Type B pancreatic cell (in vitro differentiated cells): ENCODE data around the gene FIZ1. TPM values are rescaled to one million over a fixed set of nuclear protein-coding genes. Genes with fewer than 3 reads are reported as not detected.

Experiments used
- DNase-seq: peaks from one replicate; pipeline ENCODE4 v3.0.0; 2021; ENCODE audit warnings: mixed read lengths; ENCODE audit not compliant: unreplicated experiment; ENCODE audit errors: extremely low spot score
- H3K27ac Mint-ChIP-seq: 2 replicates; pipeline ENCODE4 v1.8.0; 2021; ENCODE audit warnings: mild to moderate bottlenecking, mixed read lengths
- H3K27me3 Mint-ChIP-seq: 2 replicates; pipeline ENCODE4 v1.8.0; 2021; ENCODE audit warnings: mixed read lengths
- H3K36me3 Mint-ChIP-seq: 2 replicates; pipeline ENCODE4 v1.8.0; 2021; ENCODE audit warnings: mixed read lengths
- H3K4me1 Mint-ChIP-seq: one replicate; pipeline ENCODE4 v1.8.0; 2021; ENCODE audit warnings: mixed read lengths; ENCODE audit not compliant: unreplicated experiment
- H3K4me3 Mint-ChIP-seq: 2 replicates; pipeline ENCODE4 v1.8.0; 2021; ENCODE audit warnings: mild to moderate bottlenecking, mixed read lengths
- H3K9me3 Mint-ChIP-seq: 2 replicates; pipeline ENCODE4 v1.8.0; 2021; ENCODE audit warnings: mixed read lengths
- total RNA-seq: library from RNA; stranded (reverse); gene quantifications from 2 replicates; pipeline ENCODE4 v1.2.1, GENCODE V29; 2021; ENCODE audit warnings: low replicate concordance
- TF ChIP-seq, protein P1 (sequence below): fragments of 200-600 bp; sonication (generic); conservative IDR thresholded peaks from 2 replicates; pipeline ENCODE4 v1.5.0; 2021; ENCODE audit warnings: antibody characterized with exemption, mild to moderate bottlenecking

The FIZ1 gene
- total RNA-seq, 1 donor from 2014 or later: 22.4 TPM

DNA sequence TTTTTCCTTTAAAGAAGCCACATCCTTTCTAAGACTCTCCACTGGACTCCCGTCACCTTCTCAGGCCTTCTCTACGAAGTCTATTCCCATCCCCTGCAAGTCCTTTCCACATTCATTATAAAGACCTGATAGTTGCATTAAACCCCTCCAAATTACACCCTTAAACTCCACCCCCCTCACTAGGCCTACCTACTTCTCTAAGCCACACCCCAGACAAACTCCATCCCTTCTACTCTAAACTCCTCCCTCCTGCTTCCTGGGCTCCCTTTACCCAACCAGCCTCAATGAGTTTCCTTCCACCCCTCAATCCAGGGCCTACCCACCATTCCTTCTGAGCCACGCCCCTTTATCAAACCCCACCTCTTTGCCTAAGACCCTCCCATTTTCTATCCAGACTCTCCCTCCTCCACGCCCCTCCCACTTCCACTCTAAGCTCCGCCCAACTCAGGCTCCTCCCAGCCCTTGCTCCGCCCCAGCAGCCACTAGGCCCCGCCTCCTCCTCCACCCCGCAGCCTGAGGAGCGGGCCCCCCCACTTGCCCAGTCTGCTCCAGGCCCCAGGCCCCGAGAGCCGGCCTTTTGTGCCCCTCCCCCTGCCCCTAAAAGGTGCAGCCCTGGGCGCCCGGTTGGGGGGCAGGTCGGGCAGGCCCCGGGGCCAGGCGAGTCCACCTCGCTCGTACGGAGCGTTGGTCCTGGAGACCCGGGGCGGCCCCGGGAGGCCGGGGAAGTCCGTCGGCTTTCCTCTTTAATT lies 424 bp downstream of the FIZ1 start:
- Mint-ChIP-seq H3K4me1 (peaks cover 21% of the 10 kb centered on the region), H3K9me3 (no peaks in the 10 kb centered on the region), H3K27me3 (no peaks in the 10 kb centered on the region), H3K36me3 (peaks cover 32% of the 10 kb centered on the region), H3K4me3 (peak overlapping the region; percentile 100), H3K27ac (peak overlapping the region; percentile 100)
- peak; percentile 97 for DNase-seq
- TF ChIP-seq, protein P1, sequence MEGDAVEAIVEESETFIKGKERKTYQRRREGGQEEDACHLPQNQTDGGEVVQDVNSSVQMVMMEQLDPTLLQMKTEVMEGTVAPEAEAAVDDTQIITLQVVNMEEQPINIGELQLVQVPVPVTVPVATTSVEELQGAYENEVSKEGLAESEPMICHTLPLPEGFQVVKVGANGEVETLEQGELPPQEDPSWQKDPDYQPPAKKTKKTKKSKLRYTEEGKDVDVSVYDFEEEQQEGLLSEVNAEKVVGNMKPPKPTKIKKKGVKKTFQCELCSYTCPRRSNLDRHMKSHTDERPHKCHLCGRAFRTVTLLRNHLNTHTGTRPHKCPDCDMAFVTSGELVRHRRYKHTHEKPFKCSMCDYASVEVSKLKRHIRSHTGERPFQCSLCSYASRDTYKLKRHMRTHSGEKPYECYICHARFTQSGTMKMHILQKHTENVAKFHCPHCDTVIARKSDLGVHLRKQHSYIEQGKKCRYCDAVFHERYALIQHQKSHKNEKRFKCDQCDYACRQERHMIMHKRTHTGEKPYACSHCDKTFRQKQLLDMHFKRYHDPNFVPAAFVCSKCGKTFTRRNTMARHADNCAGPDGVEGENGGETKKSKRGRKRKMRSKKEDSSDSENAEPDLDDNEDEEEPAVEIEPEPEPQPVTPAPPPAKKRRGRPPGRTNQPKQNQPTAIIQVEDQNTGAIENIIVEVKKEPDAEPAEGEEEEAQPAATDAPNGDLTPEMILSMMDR: no peak

- DNase-seq: no peak
- Mint-ChIP-seq H3K4me3 (no peak overlapping the region), H3K9me3 (no peaks in the 10 kb centered on the region), H3K4me1 (peaks cover 21% of the 10 kb centered on the region), H3K27me3 (no peaks in the 10 kb centered on the region), H3K36me3 (peaks cover 32% of the 10 kb centered on the region), H3K27ac (no peak overlapping the region)
- TF ChIP-seq, protein P1: no peak
Observed at GRCh38 chr19:55598034-55598433, 1.3 kb downstream of the FIZ1 start.

DNA sequence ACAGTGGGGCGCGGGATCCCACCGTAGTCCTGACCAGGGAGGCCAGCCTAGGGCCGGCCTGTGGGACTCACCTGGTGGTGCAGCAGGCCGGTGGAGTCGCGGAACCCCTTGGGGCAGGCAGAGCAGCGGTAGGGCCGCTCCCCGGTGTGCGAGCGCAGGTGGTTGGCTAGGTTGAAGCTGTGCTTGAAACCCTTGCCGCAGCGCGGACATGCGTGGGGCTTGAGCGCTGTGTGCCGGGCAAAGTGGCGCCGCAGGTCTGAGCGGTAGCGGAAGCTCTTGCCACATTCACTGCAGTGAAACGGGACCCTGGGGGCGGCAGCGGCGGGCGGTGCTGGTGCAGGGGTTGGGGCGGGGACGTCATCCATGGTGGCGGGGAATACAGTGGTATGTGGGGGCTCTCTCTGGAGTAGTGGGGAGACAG lies 1.8 kb downstream of the FIZ1 start:
- H3K4me3 Mint-ChIP-seq: no peak overlapping the region
- peaks cover 32% of the 10 kb centered on the region for H3K36me3 Mint-ChIP-seq
- H3K4me1 Mint-ChIP-seq: peaks cover 21% of the 10 kb centered on the region
- TF ChIP-seq, protein P1: no peak
- no peaks in the 10 kb centered on the region for H3K9me3 Mint-ChIP-seq
- no peak for DNase-seq
- no peaks in the 10 kb centered on the region for H3K27me3 Mint-ChIP-seq
- no peak overlapping the region for H3K27ac Mint-ChIP-seq

DNA sequence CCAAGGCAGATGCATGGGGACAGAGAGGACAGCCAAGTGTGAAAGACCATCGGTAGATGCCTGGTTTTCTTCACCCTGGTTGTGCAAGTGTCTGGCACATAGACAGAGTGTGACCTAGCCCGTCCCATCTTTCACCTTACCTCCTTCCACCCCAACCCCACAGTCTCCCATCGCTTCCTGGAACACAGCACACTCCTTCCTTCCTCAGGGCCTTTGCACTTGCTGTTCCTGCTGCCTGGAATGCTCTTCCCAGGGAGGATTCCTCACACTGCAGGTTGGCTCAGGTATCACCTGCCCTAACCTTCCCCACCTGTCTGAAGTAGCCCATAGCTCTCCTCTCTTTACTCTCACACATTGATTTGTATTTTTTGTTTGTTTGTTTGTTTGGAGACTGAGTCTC lies 3.0 kb downstream of the FIZ1 start:
- Mint-ChIP-seq H3K27ac (no peak overlapping the region), H3K36me3 (peaks cover 35% of the 10 kb centered on the region), H3K4me3 (no peak overlapping the region), H3K9me3 (no peaks in the 10 kb centered on the region), H3K4me1 (peaks cover 17% of the 10 kb centered on the region), H3K27me3 (no peaks in the 10 kb centered on the region)
- TF ChIP-seq, protein P1: no peak
- no peak for DNase-seq

DNA sequence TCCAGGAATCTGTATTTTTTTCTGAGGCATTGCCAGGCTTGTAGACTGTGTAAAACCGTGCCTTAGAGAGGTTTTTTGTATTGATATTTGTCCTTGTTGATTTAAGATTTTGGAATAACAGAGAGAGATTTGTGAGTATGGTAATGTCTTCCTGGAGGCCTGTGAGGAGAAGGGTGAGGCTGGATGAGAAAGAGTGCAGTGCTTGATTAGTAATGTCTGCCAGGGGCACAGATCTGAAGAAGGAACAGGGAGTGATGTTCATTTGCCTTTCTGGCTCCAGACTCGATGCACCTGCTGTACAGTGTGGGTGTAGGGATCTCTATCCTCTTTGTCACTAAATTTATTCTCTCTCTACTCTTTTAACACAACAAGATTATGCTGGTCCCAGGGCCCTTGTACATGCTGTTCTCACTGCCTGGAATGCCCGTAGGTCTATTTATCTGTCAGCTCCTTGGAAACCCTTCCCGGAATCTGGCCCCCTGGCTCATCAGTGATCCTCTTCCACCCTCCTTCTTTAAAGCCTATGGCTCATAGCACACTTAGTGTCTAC lies 4.2 kb downstream of the FIZ1 start:
- no peak overlapping the region for H3K4me3 Mint-ChIP-seq
- H3K27ac Mint-ChIP-seq: peak overlapping the region; percentile 7
- no peaks in the 10 kb centered on the region for H3K27me3 Mint-ChIP-seq
- H3K4me1 Mint-ChIP-seq: peaks cover 15% of the 10 kb centered on the region
- TF ChIP-seq, protein P1: no peak
- no peaks in the 10 kb centered on the region for H3K9me3 Mint-ChIP-seq
- DNase-seq: no peak
- peaks cover 35% of the 10 kb centered on the region for H3K36me3 Mint-ChIP-seq
